Stimulated activated CD4-positive, alpha-beta T cell treated with anti-CD3 and anti-CD28 coated beads, Interleukin-4, amount 100 ng/mL, for 4 hours (primary cell): ENCODE results near the gene WIZ.
A peak's percentile ranks its signal among the peaks of the same experiment; 100 is the strongest.

Source experiments
- DNase-seq, 2 experiments: peaks; one replicate each; pipeline ENCODE4 v3.0.0-alpha.2; 2020

The WIZ gene

DNA sequence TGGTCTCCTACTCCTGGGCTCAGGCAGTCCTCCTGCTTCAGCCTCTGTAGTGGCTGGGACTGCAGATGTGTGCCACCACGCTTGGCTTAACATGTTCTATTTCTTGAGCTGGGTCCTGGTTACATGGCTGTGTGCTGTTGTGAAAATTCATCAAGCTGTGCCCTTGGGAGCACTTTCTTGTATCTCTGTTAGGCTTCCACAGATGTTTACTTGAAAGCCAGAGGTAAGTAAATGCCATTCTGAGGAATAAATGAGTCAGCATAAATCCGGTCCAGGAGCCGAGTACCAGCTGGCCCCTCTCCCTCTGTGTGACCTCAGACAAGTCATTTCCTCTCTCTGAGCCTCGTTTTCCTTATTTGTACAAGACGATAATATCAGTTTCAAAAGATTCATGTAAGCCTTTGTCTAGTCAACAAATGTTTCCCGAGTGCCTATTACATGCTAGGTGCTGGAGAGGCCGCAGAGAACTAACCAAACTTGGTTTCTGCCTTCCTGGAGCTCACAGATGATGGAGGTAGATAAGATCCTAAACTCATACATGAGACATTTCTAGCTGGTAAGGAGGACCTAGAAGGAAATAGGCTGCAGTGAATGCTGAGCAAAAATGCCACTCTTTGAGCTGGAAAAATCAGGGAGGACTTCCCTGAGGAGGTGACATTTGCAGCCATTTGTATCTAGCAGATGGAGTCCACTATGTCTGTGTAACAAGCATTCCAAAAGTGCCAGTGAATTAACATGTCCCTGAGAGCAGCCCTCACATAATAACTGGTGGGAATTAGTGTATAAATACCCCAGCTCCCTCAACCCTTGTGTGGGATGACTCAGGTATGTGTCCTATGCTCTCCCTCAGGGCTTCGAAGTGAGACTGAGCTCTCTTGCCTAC is 17.3 kb upstream of the WIZ start:
- DNase-seq = peak; percentile 43 to 74

DNA sequence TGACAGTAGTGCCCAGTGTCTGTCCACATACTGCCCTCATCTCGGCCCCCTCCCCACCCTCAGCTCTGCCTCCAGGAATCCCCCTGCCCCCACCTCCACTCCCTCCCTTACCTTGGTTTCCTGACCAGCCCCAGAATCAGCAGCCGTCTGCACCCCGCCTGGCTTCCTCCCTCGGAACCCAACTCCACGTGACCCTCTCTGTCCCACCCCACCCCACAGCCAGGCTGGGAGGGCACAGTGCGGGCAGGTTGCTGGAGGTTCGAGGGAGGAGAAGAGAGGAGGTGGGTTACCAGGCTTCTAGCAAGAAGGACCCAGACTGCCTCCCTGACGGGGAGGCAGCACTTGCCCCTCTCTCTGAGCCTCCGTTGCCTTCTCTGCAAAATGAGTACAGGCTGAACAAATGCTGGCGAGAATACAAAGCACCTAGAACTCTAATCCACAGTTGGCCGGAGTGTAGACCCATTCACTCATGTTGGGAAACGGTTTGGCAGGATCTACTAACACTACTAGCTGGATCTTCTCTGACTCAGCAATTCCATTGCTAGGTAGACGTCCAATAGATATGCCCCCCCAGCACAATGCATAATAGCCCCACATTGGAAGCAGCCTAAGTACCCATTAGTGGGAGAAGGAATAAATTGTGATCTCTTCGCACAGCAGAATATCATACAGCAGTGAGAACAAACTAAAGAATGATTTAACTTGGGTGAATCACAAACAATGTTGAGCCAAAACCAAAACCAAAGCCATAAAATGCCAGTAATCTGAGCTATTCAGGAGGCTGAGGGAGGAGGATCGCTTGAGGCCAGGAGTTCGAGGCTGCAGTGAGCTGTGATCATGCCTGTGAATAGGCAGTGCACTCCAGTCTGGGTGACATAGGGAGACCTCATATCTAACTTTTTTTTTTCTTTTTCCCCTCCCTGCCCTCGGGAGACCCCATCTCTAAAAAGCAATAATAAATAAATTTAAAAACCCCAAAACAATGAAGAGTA is 14.9 kb upstream of the WIZ start, which contains the start of gene RASAL3:
Gene RASAL3 (minus strand): TSS at position 151 of the 992 bp plus-strand sequence. CDS start 186 bp downstream, outside the sequence.
- DNase-seq = peak; percentile 58 to 64

GRCh38 chr19:15463861-15464371 is 14.2 kb upstream of the WIZ start:
- peak; percentile 62 to 70 for DNase-seq

DNA sequence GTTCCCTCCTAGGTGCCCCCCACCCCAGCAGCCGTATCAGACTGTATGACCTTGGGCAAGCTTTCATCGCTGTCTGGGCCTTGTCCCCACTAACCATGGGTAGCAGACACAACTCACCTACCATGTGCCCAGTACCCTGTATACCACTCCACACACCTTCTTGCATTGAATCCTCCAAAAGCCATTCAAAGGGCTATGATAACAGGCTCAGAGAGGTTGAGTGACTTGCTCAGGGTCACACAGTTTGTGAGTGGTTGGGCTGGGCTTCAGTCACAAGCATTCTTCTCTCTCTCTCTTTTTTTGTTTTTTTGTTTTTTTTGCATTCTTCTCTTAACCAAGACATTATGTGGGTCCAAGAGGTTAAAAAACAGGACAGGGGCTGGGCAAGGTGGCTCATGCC is 11.9 kb upstream of the WIZ start:
- DNase-seq = no peak

- no peak for DNase-seq
Measured at GRCh38 chr19:15457701-15458484, 8.1 kb upstream of the WIZ start.

DNA sequence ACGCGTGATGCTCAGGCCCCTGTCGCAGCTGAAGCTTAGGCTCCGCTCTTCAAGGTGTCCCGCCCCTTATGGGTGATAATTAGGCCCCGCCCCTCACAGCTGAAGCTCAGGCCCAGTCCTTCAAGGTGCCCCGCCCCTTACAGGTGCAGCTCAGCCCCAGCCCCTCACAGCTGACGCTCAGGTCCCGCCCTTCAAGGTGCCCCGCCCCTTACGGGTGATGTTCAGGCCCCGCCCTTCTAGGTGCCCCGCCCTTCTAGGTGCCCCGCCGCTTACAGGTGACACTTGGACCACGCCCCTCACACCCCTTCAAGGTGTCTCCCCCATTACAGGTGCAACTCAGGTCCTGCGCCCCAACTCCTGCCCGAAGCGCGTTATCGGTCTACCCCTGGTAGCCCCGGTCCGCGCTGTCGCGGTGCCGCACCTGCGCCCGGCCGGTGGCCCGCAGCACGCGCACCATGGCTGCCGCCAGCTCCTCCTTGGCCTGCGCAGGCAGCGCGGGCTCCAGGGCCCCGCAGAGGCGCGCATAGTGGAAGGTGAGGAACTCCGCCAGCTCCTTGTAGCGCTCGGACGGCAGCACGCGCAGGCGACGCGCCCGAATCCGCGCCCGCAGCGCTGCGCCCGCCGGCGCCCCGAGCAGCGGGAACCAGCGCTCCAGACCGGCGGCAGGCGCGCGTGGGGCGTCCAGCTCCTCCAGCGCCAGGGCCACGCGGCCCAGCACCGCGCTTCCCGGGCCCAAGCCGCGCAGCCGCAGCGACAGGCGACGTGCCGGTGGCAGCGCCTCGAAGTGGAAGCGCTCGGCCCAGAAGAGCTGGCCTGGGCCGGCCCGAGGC is 7.3 kb upstream of the WIZ start:
- no peak for DNase-seq

DNA sequence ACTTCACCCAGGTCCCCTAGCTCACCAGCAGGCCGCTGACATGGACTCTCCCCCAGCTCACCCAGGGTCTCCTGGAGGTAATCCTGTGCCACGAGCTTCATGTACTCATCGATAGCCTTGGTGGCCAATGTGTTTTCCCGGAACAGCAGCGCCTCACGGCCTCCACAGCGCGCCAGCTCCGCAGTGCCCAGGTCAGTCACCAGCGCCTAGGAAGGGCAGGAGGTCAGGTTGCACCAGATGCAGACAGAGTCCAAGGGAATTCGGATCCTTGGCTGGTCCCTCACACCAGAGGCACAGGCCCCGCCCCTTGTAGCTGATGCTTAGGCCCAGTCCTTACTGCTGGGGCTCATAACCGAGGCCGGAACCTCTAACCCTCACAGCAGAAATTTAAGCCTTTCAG is 6.7 kb upstream of the WIZ start:
- no peak for DNase-seq

DNA sequence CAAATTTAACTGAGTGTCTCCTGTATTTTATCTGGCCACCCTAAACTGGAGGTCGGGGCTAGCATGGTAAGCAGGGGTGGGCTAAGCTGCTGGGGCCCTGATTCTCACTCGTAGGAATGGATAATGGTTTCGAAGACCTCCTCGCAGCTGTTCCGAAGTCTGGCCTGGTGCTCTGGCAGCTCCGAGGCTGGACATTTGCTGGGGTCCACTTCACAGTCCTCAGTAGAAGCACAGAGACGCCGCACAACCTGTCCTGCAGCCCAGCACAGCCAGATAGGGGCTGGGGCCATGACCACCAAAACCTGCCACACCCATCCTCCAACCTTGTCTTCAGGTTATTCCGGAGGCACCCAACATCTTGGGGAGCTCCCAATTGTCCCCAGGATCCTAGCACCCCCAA is 6.2 kb upstream of the WIZ start:
- DNase-seq = no peak

DNA sequence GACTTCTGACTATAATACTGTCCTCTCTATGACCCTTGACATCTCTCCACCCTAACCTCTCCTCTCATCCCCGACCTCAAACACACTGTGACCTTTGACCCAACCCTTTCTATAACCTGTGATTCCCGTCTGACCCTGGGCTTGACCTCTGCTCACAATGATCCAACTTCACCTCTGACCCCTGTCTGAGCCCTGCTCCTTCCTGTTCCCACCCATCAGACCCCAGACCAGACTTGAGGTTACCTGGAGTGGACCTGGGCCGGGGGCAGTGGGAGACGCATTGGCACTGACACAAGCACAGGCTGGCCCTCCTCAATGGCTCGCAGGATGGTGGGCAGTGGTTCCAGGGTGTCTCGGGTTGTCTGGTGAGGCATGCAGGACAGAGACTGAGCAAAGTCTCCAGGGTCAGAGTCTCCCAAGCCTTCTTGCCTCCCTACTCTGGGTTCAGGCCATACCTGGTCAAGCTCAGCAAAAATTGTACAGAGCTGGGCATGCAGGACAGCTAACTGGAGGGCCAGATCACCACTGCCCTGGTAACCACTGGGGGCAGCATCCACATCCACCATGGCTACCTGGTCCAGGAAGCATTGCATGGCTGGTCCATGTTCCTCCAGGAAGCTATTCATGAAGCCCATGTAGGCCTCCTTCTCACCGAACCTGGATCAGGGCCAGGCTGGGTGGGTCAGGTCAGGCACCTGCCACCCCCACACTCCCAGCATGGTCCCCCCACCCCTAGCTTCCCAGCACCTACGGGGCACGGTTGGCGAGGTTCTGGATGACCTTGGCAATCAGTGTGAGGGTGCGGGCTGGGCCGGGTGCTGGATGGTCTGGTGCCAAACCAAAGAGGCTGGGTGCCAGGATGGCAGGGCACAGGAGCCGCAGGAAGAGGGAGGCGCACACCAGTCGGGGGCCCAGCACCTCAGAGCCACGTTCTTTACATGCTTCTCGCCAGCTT is 4.4 kb upstream of the WIZ start:
- no peak for DNase-seq

DNA sequence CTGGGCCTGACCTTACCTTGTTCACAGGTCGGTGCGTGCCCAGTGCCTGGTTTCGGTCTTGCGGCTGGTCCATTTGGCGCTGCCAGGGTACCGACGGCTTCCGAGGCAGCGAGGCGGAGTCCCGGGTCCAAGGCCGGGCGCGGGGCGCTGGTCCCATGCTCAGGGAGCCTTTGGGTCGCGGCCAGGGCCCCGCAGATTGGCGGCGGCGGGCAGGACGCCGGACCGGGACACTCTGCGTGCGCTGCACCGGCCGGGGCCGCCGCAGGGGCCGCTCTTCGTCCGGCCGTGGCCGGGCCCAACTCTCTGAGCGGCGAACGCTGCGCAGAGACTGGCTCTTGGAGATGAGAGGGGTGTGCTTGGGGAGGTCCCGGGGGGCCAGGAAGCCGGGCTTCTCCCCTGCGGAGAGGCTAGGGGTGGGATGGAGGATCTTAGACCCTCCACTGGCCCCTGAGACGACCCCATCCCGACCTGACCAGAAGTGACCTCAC is 3.4 kb upstream of the WIZ start:
- DNase-seq = no peak

DNA sequence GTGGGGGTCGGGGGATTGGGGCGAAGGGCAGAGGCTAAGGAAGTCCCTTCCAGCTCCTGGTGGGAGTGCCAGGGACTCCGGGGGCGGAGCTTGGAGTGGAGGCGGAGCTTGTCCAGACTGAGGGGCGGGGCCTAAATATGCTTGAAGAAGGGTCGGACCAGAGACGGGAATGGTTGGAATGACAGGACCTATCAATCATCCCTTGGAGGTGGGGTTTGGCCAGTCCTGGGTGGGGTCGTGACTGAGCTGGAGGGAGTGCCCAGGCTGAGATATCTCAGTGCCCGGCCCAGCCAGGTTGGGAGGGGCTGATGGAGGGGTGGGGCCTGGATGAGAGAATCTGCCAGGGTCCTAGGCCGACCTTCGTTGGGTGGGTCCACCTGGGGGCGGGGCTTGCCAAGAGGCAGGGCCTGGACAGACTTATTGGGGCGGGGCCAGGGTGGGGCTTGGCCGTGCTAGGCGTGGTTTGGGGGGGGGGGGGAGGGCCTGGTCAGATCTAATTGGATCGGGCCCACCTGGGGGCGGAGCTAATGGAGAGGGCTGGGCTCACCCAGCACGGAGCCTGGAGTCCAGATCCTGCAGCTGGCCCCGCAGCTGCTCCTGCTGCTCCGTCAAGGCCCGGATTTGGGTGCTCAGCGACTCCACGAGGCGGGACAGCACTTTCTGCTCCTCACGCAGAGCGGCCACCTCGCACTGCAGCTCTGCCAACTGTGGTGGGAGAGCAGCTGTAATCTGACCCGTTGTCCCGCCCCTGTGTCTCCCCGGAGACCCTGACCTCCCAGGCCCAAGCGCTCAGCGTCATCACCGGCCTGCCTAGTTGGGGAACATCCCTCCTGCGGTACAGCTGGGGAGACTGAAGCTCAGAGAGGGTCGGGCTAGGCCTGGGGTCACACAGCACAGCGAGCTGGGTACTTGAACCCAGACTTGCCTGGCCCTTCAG is 2.6 kb upstream of the WIZ start:
- DNase-seq = no peak

- no peak for DNase-seq
Measured at GRCh38 chr19:15450528-15450890, 753 bp upstream of the WIZ start.

DNA sequence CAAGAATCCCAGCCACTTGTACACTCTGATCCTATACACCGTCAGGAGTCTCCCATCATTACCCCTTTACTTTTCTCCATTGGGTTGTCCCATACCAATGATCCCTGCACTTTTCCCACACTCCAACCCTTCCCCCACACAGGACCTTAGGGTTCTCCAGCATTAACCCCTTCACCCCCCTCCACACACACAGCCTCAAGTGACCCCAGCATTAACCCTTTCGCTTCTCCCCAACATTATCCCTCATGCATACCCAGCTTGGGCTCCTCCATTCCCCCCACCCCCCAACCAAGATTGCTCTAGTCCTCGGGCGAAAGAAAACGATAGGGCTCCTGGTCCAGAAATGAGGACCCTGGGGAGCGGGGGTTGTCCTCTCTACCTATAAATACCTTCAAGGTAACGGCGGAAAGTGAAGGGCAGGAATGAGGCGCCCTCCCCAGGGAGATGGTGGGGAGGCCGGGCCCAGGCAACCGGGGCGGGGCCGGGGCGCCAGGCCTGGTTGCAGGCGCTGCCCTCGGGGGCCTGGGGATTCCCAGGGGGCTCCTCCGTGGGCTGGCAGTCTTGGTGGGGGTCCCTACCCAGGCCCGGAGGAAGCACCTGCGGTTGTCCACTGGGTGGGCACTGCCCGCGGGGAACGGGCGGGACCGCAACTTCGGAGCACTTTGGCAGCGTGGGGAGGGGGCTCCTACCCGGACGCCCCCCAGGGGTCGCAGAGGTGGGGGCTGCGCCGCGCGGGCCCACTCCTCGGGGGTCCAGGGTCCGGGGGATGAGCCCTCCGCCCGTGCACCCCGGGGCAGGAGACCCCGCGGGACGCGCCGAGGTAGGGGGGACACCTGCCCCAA is 757 bp downstream of the WIZ start:
- DNase-seq = no peak

GRCh38 chr19:15448044-15448777 is 1.5 kb downstream of the WIZ start:
- DNase-seq = no peak

- no peak for DNase-seq
Measured at GRCh38 chr19:15447057-15447456, 2.7 kb downstream of the WIZ start.

GRCh38 chr19:15445807-15446376 is 3.9 kb downstream of the WIZ start:
- DNase-seq = no peak

DNA sequence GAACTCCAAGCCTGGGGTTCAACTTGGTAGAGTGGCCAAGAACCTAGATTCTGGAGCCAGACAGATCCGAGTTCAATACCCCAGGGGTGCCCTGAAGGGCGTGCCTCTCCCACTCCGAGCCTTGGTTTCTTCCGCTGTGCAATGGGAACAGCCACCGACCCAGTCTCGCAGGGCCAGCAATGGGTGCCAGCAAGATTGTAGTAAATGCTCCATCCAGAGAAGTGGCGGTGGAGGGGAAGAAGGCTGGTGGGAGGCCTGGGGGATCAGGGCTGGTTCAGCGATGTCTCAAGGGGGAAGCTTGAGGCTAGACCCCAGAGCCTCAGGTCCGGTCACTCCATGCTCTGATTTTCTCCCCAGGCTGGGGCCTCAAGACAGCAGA is 4.5 kb downstream of the WIZ start:
- DNase-seq = no peak
